Skeletal muscle satellite cell (primary cell): ENCODE data around the gene RAB40C.

ENCODE experiments used
- H3K27me3 ChIP-seq: 2 replicates; pipeline ENCODE4 v1.7.0; 2013; ENCODE audit warnings: low read length; ENCODE audit not compliant: control insufficient read depth, insufficient read depth
- H3K36me3 ChIP-seq: 2 replicates; pipeline ENCODE4 v1.7.0; 2013; ENCODE audit warnings: mild to moderate bottlenecking, control low read depth, low read length; ENCODE audit not compliant: insufficient read depth
- H3K4me1 ChIP-seq: 2 replicates; pipeline ENCODE4 v1.7.0; 2013; ENCODE audit warnings: low read length; ENCODE audit not compliant: control insufficient read depth, insufficient read depth
- H3K4me2 ChIP-seq: 2 replicates; pipeline ENCODE4 v1.7.0; 2013; ENCODE audit warnings: mild to moderate bottlenecking, low read length
- H3K4me3 ChIP-seq: 2 replicates; pipeline ENCODE4 v1.7.0; 2013; ENCODE audit warnings: low read length
- H3K9ac ChIP-seq: 2 replicates; pipeline ENCODE4 v1.7.0; 2013; ENCODE audit warnings: mild to moderate bottlenecking, low read depth, low read length, moderate library complexity
- H3K9me3 ChIP-seq: replicated peaks from 2 replicates; pipeline ENCODE4 v1.7.0; 2013; ENCODE audit warnings: mild to moderate bottlenecking, control low read depth, low read length

The RAB40C gene

DNA sequence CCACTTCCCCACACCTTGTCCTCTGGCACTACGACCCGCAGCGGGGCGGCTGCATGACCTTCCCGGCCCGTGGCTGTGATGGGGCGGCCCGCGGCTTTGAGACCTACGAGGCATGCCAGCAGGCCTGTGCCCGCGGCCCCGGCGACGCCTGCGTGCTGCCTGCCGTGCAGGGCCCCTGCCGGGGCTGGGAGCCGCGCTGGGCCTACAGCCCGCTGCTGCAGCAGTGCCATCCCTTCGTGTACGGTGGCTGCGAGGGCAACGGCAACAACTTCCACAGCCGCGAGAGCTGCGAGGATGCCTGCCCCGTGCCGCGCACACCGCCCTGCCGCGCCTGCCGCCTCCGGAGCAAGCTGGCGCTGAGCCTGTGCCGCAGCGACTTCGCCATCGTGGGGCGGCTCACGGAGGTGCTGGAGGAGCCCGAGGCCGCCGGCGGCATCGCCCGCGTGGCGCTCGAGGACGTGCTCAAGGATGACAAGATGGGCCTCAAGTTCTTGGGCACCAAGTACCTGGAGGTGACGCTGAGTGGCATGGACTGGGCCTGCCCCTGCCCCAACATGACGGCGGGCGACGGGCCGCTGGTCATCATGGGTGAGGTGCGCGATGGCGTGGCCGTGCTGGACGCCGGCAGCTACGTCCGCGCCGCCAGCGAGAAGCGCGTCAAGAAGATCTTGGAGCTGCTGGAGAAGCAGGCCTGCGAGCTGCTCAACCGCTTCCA lies 43.6 kb downstream of the RAB40C start:
- Histone ChIP-seq H3K27me3 (no peaks in the 10 kb centered on the region), H3K9ac (no peak overlapping the region), H3K4me1 (peaks cover 25% of the 10 kb centered on the region), H3K4me3 (no peak overlapping the region), H3K36me3 (peaks cover 8% of the 10 kb centered on the region), H3K9me3 (no peaks in the 10 kb centered on the region), H3K4me2 (no peak overlapping the region)

DNA sequence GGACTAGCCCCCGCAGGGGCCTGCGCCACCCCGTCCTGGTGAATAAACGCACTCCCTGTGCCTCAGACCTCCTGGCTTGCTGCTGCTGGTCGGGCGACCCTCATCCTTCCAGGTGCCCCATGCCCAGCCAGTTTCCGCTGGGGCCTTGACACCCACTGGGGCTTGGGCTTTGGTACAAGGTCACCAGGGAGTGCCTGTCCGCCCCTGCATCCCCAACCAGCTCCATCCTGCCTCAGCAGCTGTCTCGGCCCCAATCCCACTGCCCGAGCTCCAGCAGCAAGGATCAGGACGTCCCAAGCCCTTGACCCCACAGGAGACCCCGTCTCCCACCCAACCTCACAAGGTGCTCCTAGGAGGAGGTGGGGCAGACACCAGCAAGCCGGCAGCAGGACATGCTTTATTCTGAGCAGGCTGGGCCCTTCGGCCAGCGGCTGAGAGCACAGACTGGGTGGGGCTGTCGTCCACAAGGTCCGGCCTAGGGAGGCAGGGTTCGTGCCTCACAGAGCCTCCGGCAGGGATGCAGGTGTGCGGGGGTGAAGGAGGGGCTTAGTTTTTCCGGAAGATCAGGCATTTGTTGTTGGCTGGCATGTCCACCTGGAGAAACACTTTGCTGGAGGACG lies 44.3 kb downstream of the RAB40C start:
- Histone ChIP-seq H3K4me2 (no peak overlapping the region), H3K9me3 (no peaks in the 10 kb centered on the region), H3K36me3 (peaks cover 8% of the 10 kb centered on the region), H3K4me1 (peaks cover 25% of the 10 kb centered on the region), H3K9ac (no peak overlapping the region), H3K4me3 (no peak overlapping the region), H3K27me3 (no peaks in the 10 kb centered on the region)

DNA sequence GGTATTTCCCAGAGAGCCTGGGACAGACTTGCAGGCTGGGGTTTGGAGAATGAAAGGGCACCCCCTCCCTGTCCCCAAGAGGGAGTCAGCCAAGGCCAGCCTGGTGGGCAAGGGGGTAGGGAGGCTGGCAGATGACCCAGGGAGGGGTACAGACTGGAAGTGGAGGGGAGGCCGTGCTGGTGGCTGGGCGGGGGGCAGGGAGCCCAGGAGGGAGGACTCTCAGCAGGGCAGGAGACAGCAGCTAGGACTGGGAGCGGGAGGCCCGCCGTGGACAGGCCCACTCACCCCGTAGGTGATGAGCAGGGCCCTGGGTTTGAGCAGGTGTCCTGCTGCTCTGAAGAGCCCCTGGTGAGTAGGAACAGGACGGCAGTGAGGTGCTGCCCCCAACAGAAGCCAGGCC lies 45.1 kb downstream of the RAB40C start:
- Histone ChIP-seq H3K9ac (peak overlapping the region; percentile 80), H3K36me3 (peaks cover 8% of the 10 kb centered on the region), H3K4me1 (peaks cover 22% of the 10 kb centered on the region), H3K4me3 (peak overlapping the region; percentile 90), H3K4me2 (peak overlapping the region; percentile 100), H3K9me3 (no peaks in the 10 kb centered on the region), H3K27me3 (no peaks in the 10 kb centered on the region)

DNA sequence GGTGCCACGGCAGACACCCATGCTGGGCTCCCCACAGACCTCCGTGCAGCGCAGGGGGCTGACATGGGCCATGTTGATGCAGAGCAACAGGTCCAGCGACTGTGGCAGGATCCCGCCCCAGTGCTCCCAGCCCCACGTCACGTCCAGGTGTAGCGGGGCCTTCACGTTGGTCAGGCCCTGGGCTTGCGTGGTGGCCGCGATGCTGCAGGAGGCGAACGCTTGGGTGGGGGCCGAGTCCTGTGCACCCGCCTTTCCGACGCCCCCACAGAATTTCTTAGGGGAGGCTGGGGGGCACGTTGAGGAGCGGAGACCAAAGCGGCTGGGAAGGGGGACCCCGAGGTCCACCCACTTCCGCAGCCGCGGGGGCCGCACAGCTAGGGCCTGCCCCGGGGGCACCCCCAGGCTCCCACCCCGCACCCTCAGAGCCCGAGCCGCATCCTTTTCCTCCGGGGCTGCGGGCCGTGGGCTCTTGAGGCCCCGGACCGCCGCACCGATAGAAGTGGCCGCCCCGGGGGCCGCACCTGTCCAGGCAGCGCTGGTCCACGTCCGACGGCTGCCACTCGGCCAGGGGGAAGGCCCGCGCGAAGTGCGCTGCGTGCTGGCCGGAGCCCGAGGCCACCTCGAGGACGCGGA lies 45.8 kb downstream of the RAB40C start:
- Histone ChIP-seq H3K9me3 (no peaks in the 10 kb centered on the region), H3K4me2 (peak overlapping the region; percentile 100), H3K4me3 (peak overlapping the region; percentile 90), H3K36me3 (peaks cover 8% of the 10 kb centered on the region), H3K4me1 (peaks cover 15% of the 10 kb centered on the region), H3K27me3 (no peaks in the 10 kb centered on the region), H3K9ac (peak overlapping the region; percentile 80)

DNA sequence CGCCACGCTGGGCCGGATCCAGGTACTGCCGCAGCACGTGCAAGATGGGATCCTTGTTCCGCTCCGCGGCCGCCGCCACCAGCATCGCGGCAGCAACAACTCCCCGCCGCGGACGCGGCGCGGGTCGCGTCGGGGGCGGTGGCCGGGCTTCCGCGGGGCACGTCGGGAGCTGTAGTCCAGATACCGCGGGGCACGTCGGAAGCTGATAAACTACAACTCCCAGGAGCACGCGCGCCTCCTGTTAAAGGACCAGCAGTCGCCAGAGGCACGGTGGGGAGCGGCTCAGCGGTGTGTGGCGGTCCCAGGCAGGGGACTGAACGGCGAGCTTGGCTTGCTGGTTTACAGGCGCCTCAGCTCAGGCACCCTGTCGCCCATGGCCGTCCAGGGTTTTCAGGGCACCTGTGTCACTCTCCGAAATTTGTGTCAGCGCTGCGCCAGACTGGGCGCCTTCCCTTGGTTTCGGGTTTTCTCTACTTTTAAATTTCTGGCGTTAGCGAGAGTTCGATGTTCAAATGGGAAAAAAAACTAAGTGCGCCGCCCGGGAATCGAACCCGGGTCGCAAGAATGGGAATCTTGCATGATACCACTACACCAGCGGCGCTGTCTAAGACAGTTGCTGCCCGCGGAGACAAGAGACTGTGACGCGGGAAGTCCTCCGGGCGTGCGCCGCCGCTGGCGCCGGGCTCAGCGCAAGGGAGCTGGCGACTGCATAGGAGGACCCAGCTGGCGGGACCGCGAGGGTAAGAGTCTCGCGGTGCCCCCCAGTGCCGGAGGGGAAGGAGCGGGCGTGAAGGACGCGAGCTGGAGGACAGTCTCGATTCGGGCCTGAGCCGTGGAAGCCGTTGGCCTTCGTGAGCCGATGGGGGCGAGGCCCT lies 46.6 kb downstream of the RAB40C start, which contains the start of gene METTL26:
METTL26 (minus strand) TSS at position 100 of the 875 bp plus-strand sequence; CDS start at position 85, 15 bp downstream.
- Histone ChIP-seq H3K4me3 (peak within 1 kb of the TSS; percentile 90), H3K4me2 (peak within 1 kb of the TSS; percentile 100), H3K9me3 (no peaks in the 10 kb centered on the region), H3K4me1 (peaks cover 17% of the 10 kb centered on the region), H3K9ac (peak within 1 kb of the TSS; percentile 80), H3K36me3 (peaks cover 8% of the 10 kb centered on the region), H3K27me3 (no peaks in the 10 kb centered on the region)

DNA sequence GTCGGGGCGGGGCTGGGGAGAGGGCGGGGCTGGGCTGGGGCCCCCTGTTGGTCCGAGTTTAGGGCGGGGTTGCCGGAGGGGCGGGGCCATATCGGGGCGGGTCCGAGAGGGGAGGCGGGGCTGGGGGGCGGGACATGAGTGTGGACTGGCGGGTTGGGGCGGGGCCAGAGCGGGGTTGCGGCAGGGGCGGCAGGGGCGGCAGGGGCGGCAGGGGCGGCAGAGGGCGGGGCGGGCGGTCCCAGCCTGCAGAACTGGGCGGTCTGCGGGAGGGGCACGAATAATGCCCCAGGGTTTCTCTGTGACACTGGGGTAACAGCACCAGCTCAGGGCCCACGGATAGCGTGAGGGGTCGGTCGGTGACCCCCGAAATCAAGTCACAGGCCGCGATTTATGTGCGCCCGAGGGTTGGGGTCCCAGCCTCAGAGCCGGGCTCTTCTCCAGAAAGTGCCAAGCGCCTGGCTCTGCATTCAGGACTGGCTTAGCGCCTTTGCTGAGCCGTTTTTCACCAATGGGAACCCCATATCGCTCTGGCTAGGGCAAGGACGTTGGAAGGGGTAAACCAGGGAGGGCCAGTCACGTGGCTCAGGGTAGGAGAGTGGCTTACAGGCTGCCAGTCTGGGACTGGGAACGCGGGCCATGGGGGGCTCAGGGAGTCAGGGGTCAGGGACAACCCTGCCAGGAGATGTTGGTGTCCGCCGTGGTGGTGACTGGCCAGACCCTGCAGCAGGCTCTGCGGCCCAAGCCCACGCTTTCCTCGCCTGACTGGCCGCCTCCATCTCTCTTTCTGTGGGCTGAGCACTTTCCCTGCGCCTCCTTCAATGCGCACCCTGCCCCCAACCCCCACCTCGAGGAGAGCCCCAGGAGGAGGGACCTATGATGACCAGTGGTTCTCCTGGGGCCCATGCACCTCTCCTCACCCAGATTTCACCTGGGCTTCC lies 47.5 kb downstream of the RAB40C start:
- H3K4me1 ChIP-seq: peaks cover 20% of the 10 kb centered on the region
- no peaks in the 10 kb centered on the region for H3K27me3 ChIP-seq
- peak overlapping the region; percentile 100 for H3K4me2 ChIP-seq
- H3K36me3 ChIP-seq: peaks cover 8% of the 10 kb centered on the region
- peak overlapping the region; percentile 80 for H3K9ac ChIP-seq
- peak overlapping the region; percentile 90 for H3K4me3 ChIP-seq
- H3K9me3 ChIP-seq: no peaks in the 10 kb centered on the region

DNA sequence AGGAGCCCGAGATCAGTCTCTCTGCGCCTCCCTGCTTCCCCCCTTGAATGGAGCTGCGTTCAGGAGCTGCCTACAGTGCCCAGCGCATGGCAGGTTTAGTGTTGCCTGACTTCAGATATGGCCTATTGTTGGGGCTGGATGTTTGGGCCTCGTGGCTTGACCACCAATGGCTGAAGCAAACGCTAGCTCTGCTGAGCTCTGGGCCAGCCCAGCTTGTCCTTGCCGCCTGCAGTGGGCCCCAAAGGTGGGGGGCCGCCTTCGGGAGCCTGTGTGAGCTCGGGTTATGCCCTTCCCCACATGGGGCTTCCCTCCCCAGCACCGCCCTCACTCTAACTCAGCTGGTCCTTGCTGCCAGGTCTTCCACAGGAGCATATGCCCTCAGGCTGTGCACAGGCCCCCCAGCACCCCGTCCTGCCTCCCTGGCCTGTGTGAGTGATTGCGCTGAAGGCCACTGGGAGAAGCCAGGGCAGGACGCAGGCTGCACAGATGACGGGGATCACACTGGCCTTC lies 48.2 kb downstream of the RAB40C start:
- Histone ChIP-seq H3K27me3 (no peaks in the 10 kb centered on the region), H3K36me3 (peaks cover 8% of the 10 kb centered on the region), H3K4me2 (no peak overlapping the region), H3K9me3 (no peaks in the 10 kb centered on the region), H3K9ac (no peak overlapping the region), H3K4me1 (peaks cover 27% of the 10 kb centered on the region), H3K4me3 (no peak overlapping the region)

DNA sequence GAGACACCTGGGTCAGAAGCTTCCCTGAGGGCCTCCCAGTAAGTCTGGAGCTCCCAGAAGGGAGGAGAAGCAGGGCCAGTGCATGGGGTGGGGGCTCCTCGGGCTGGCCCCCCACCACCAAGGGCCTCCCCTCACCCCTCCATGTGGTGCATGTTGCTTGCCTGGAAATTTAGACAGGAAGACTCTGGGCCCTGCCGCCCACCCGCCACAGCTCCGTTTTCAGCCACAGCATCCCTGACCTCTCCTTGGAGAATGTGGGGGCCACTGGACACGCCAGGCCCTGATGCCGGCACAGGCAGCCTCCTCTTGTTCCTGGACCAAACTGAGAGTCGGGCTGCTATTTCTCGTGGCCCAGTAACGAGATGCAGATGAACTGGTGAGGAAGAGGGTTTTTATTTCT lies 49.0 kb downstream of the RAB40C start:
- H3K4me2 ChIP-seq: no peak overlapping the region
- no peak overlapping the region for H3K9ac ChIP-seq
- peaks cover 5% of the 10 kb centered on the region for H3K36me3 ChIP-seq
- no peak overlapping the region for H3K4me3 ChIP-seq
- H3K4me1 ChIP-seq: peaks cover 27% of the 10 kb centered on the region
- no peaks in the 10 kb centered on the region for H3K27me3 ChIP-seq
- H3K9me3 ChIP-seq: no peaks in the 10 kb centered on the region

DNA sequence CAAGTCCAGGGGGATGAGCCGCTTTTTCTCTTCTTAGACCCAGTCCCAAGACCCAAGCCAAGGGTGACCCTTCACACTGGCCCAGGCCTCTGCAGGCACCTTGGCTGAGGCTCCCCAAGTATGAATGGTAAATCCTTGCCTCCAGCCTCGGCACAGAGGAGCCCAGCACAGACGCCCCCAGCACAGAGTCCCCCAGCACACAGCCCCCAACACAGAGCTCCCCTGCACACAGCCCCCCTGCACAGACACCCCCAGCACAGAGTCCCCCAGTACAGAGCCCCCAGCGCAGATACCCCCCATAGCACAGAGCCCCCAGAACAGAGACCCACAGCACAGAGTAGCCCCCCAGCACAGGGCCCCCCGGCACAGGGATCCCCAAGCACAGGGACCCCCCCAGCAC lies 50.7 kb downstream of the RAB40C start:
- Histone ChIP-seq H3K4me2 (no peak overlapping the region), H3K4me1 (peaks cover 23% of the 10 kb centered on the region), H3K4me3 (no peak overlapping the region), H3K9ac (peak overlapping the region; percentile 82), H3K36me3 (no peaks in the 10 kb centered on the region), H3K9me3 (no peaks in the 10 kb centered on the region), H3K27me3 (no peaks in the 10 kb centered on the region)
